Right hindlimb (tissue), 1 donor: ENCODE data around the gene POLE.

ENCODE experiments used
- DNase-seq: peaks from one replicate; pipeline ENCODE4 v3.0.0-alpha.2; 2018

The POLE gene

GRCh38 chr12:132651444-132652100, 35.6 kb downstream of the POLE start:
- DNase-seq = no peak

- DNase-seq = no peak
Measured at GRCh38 chr12:132649226-132649945, 37.8 kb downstream of the POLE start.

- no peak for DNase-seq
Measured at GRCh38 chr12:132648616-132649225, 38.4 kb downstream of the POLE start.

GRCh38 chr12:132647858-132648257, 39.3 kb downstream of the POLE start:
- DNase-seq = no peak

- no peak for DNase-seq
Measured at GRCh38 chr12:132646850-132647249, 40.3 kb downstream of the POLE start.

GRCh38 chr12:132642846-132643835, 44.0 kb downstream of the POLE start:
- no peak for DNase-seq

- no peak for DNase-seq
Measured at GRCh38 chr12:132641811-132642650, 45.1 kb downstream of the POLE start.

GRCh38 chr12:132640936-132641335, 46.2 kb downstream of the POLE start:
- DNase-seq = no peak

GRCh38 chr12:132639956-132640520, 47.1 kb downstream of the POLE start:
- DNase-seq = no peak

GRCh38 chr12:132638541-132639408, 48.4 kb downstream of the POLE start:
- no peak for DNase-seq

- no peak for DNase-seq
Measured at GRCh38 chr12:132637811-132638210, 49.3 kb downstream of the POLE start.

- DNase-seq = no peak
Measured at GRCh38 chr12:132635076-132635955, 51.8 kb downstream of the POLE start.

GRCh38 chr12:132634411-132634990, 52.6 kb downstream of the POLE start:
- no peak for DNase-seq

GRCh38 chr12:132633901-132634300, 53.2 kb downstream of the POLE start:
- DNase-seq = no peak

- no peak for DNase-seq
Measured at GRCh38 chr12:132633398-132633797, 53.7 kb downstream of the POLE start.

GRCh38 chr12:132632521-132633228, 54.5 kb downstream of the POLE start:
- DNase-seq = no peak

- no peak for DNase-seq
Measured at GRCh38 chr12:132631666-132632065, 55.5 kb downstream of the POLE start.

GRCh38 chr12:132630672-132631071, 56.5 kb downstream of the POLE start:
- DNase-seq = no peak
